ENCODE data around the gene TBC1D4.
"Not testable (repeated sequence)": the region's sequence is repeated elsewhere in the genome, so short reads cannot be mapped to it uniquely, and the experiment has no call there.

The TBC1D4 gene

GRCh38 chr13:75255653-75256052, 226.3 kb downstream of the TBC1D4 start:
- no peak for DNase-seq

GRCh38 chr13:75255147-75255546, 226.8 kb downstream of the TBC1D4 start:
- DNase-seq = no peak

- DNase-seq = no peak
These were observed 230.8 kb downstream of the TBC1D4 start for GRCh38 chr13:75251188-75251587.

GRCh38 chr13:75250526-75251178, 231.3 kb downstream of the TBC1D4 start:
- DNase-seq = no peak

- not testable (repeated sequence) for DNase-seq
These were observed 236.4 kb downstream of the TBC1D4 start for GRCh38 chr13:75245578-75245977.

GRCh38 chr13:75240240-75240639, 241.7 kb downstream of the TBC1D4 start:
- DNase-seq = not testable (repeated sequence)

- no peak for DNase-seq
These were observed 245.2 kb downstream of the TBC1D4 start for GRCh38 chr13:75236774-75237173.

Measured in CD4-positive, alpha-beta T cell treated with Interleukin-4 for 4 hours (primary cell).